WTC11 (cell line): ENCODE data around the gene CYP11A1. TPM values are rescaled to one million over a fixed set of nuclear protein-coding genes. Genes with fewer than 3 reads are reported as not detected.

ENCODE experiments used
- ATAC-seq: fragments of 200-7000 bp; cut with Tn5 transposase; 2 replicates; pipeline ENCODE4 v1.10.0; 2021; ENCODE audit warnings: mild to moderate bottlenecking, moderate library complexity
- CTCF ChIA-PET: fragments of 300-600 bp; sonication (Branson Sonifier 250); formaldehyde crosslinking; loops from one replicate; lab custom pipeline; 2021; ENCODE audit warnings: antibody characterized with exemption; lab: Charles Lee
- POLR2A ChIA-PET: fragments of 350-600 bp; sonication (Branson Sonifier 250); formaldehyde crosslinking; loops from one replicate; lab custom pipeline; 2021; ENCODE audit warnings: antibody characterized with exemption; lab: Charles Lee
- DNase-seq: peaks from one replicate; pipeline ENCODE4 v3.0.0; 2021; ENCODE audit warnings: low spot score
- H3K27ac Mint-ChIP-seq: 2 replicates; pipeline ENCODE4 v1.8.0; 2021; ENCODE audit warnings: mixed read lengths
- H3K27me3 Mint-ChIP-seq: 2 replicates; pipeline ENCODE4 v1.8.0; 2021; ENCODE audit warnings: low read depth, mild to moderate bottlenecking, moderate library complexity, mixed read lengths
- H3K36me3 Mint-ChIP-seq: 2 replicates; pipeline ENCODE4 v1.8.0; 2021; ENCODE audit warnings: mixed read lengths
- H3K4me1 Mint-ChIP-seq: 2 replicates; pipeline ENCODE4 v1.8.0; 2022; ENCODE audit warnings: mixed read lengths
- H3K4me3 Mint-ChIP-seq: 2 replicates; pipeline ENCODE4 v1.8.0; 2021; ENCODE audit warnings: mild to moderate bottlenecking, moderate library complexity, mixed read lengths
- H3K9me3 Mint-ChIP-seq: 2 replicates; pipeline ENCODE4 v1.8.0; 2021; ENCODE audit warnings: mixed read lengths
- ATF1 ChIP-seq: sonication (generic); formaldehyde crosslinking; IDR thresholded peaks from 2 replicates; pipeline ENCODE4 v1.8.1; 2023; ENCODE audit warnings: mild to moderate bottlenecking, moderate library complexity, missing genetic modification reagents
- CBFB ChIP-seq: sonication (generic); formaldehyde crosslinking; IDR thresholded peaks from 2 replicates; pipeline ENCODE4 v1.8.1; 2022; ENCODE audit warnings: mild to moderate bottlenecking, low read depth, missing genetic modification reagents
- ELF4 ChIP-seq: sonication (generic); formaldehyde crosslinking; IDR thresholded peaks from 2 replicates; pipeline ENCODE4 v1.8.1; 2022; ENCODE audit warnings: low read depth, mild to moderate bottlenecking, moderate library complexity, missing genetic modification reagents
- ETV6 ChIP-seq: sonication (generic); formaldehyde crosslinking; IDR thresholded peaks from 2 replicates; pipeline ENCODE4 v1.8.1; 2022; ENCODE audit warnings: mild to moderate bottlenecking, missing genetic modification reagents
- NR2C2 ChIP-seq: sonication (generic); formaldehyde crosslinking; IDR thresholded peaks from 2 replicates; pipeline ENCODE4 v1.8.0; 2022; ENCODE audit warnings: mild to moderate bottlenecking, missing genetic modification reagents
- SMAD4 ChIP-seq: sonication (generic); formaldehyde crosslinking; IDR thresholded peaks from 2 replicates; pipeline ENCODE4 v1.8.0; 2022; ENCODE audit warnings: mild to moderate bottlenecking, missing genetic modification reagents
- SP1 ChIP-seq: sonication (generic); formaldehyde crosslinking; conservative IDR thresholded peaks from 2 replicates; pipeline ENCODE4 v1.8.1; 2022; ENCODE audit warnings: missing genetic modification reagents
- ZNF219 ChIP-seq: sonication (generic); formaldehyde crosslinking; IDR thresholded peaks from 2 replicates; pipeline ENCODE4 v1.8.0; 2023; ENCODE audit warnings: missing genetic modification reagents, mild to moderate bottlenecking, borderline replicate concordance
- total RNA-seq: library from RNA; stranded (reverse); gene quantifications from 3 replicates; pipeline ENCODE4 v1.2.3, GENCODE V29; 2021
- TF ChIP-seq, protein P1 (sequence below): fragments of 200-600 bp; IDR thresholded peaks from 2 replicates; pipeline ENCODE4 v1.8.0; 2022; ENCODE audit warnings: antibody characterized with exemption
- TF ChIP-seq, protein P2 (sequence below): sonication (generic); formaldehyde crosslinking; IDR thresholded peaks from 2 replicates; pipeline ENCODE4 v1.8.1; 2022; ENCODE audit warnings: mild to moderate bottlenecking, moderate library complexity, missing genetic modification reagents
- TF ChIP-seq, protein P3 (sequence below): fragments of 250-450 bp; sonication (Bioruptor Pico); IDR thresholded peaks from 2 replicates; pipeline ENCODE4 v2.1.2; 2022; ENCODE audit warnings: mild to moderate bottlenecking, moderate library complexity
- TF ChIP-seq, protein P4 (sequence below): sonication (generic); formaldehyde crosslinking; conservative IDR thresholded peaks from 2 replicates; pipeline ENCODE4 v1.8.1; 2022; ENCODE audit warnings: mild to moderate bottlenecking, missing genetic modification reagents
- TF ChIP-seq, protein P5 (sequence below): sonication (generic); formaldehyde crosslinking; IDR thresholded peaks from 2 replicates; pipeline ENCODE4 v1.8.1; 2022; ENCODE audit warnings: low read depth, mild to moderate bottlenecking, moderate library complexity, missing genetic modification reagents, borderline replicate concordance
- TF ChIP-seq, protein P6 (sequence below): sonication (generic); formaldehyde crosslinking; IDR thresholded peaks from 2 replicates; pipeline ENCODE4 v1.8.1; 2023; ENCODE audit warnings: mild to moderate bottlenecking, missing genetic modification reagents, moderate library complexity

Gene CYP11A1
- total RNA-seq, 1 experiment from 2014 or later: 3.4 TPM

DNA sequence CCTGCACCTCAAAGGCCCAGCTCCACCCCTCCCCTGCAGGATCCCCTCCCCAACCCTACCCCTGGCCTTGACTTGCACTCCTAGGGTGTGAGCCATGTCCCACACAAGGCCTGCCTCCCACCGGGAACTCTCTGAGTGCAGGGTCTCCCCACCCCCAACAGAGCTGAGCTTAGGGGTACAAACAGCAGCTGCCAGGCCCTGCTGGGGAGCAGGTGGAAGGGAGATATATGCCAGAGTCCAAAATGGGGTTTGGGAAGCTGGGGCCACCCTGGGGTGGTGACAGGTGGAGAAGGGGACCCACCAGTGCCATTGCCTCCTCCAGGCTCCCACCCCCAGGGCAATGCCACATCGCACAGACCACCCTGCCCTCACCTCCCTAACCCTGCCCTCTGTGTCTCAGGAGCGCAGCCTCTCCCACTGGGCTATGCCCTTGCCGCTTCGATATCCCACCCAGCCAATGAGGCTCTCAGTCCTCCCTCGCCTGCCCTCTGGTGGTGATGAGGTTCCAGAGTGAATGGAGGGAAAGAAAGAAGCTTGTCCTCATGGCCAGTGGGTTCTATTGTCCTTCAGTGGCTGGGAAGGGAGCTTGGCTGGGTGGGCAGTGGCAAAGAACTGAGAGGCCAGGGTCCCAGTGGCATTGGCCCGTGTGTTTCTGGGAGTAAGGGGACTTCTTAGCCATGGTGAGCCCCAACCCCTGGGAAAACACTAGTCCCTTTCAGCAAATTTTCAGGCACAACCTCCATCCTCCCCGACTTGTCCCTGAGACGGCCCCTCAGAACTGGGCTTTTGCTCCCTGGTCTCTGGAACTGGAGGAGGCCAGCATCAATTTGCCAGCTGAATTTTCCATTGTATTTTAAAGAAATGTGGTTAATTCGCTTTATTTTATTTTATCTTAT lies 46.8 kb downstream of the CYP11A1 start (continued):
- TF ChIP-seq, protein P1, sequence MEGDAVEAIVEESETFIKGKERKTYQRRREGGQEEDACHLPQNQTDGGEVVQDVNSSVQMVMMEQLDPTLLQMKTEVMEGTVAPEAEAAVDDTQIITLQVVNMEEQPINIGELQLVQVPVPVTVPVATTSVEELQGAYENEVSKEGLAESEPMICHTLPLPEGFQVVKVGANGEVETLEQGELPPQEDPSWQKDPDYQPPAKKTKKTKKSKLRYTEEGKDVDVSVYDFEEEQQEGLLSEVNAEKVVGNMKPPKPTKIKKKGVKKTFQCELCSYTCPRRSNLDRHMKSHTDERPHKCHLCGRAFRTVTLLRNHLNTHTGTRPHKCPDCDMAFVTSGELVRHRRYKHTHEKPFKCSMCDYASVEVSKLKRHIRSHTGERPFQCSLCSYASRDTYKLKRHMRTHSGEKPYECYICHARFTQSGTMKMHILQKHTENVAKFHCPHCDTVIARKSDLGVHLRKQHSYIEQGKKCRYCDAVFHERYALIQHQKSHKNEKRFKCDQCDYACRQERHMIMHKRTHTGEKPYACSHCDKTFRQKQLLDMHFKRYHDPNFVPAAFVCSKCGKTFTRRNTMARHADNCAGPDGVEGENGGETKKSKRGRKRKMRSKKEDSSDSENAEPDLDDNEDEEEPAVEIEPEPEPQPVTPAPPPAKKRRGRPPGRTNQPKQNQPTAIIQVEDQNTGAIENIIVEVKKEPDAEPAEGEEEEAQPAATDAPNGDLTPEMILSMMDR: peak; percentile 49
- TF ChIP-seq, protein P2, sequence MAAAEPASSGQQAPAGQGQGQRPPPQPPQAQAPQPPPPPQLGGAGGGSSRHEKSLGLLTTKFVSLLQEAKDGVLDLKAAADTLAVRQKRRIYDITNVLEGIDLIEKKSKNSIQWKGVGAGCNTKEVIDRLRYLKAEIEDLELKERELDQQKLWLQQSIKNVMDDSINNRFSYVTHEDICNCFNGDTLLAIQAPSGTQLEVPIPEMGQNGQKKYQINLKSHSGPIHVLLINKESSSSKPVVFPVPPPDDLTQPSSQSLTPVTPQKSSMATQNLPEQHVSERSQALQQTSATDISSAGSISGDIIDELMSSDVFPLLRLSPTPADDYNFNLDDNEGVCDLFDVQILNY: no peak
- TF ChIP-seq, protein P3, sequence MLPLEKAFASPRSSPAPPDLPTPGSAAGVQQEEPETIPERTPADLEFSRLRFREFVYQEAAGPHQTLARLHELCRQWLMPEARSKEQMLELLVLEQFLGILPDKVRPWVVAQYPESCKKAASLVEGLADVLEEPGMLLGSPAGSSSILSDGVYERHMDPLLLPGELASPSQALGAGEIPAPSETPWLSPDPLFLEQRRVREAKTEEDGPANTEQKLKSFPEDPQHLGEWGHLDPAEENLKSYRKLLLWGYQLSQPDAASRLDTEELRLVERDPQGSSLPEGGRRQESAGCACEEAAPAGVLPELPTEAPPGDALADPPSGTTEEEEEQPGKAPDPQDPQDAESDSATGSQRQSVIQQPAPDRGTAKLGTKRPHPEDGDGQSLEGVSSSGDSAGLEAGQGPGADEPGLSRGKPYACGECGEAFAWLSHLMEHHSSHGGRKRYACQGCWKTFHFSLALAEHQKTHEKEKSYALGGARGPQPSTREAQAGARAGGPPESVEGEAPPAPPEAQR (CRISPR knock-in tag): no peak
- TF ChIP-seq ATF1: no peak
- TF ChIP-seq, protein P4, sequence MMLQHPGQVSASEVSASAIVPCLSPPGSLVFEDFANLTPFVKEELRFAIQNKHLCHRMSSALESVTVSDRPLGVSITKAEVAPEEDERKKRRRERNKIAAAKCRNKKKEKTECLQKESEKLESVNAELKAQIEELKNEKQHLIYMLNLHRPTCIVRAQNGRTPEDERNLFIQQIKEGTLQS (CRISPR knock-in tag): no peak
- no peak for TF ChIP-seq NR2C2 (CRISPR knock-in tag)
- TF ChIP-seq, protein P5, sequence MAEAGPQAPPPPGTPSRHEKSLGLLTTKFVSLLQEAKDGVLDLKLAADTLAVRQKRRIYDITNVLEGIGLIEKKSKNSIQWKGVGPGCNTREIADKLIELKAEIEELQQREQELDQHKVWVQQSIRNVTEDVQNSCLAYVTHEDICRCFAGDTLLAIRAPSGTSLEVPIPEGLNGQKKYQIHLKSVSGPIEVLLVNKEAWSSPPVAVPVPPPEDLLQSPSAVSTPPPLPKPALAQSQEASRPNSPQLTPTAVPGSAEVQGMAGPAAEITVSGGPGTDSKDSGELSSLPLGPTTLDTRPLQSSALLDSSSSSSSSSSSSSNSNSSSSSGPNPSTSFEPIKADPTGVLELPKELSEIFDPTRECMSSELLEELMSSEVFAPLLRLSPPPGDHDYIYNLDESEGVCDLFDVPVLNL (CRISPR knock-in tag): no peak
- no peak for TF ChIP-seq ELF4 (CRISPR knock-in tag)
- no peak for TF ChIP-seq SMAD4 (CRISPR knock-in tag)
- TF ChIP-seq CBFB: 0 out of 2 replicates have a peak, but pooled peaks have one; percentile 38
- 0 out of 2 replicates have a peak, but pooled peaks have one; percentile 27 for TF ChIP-seq SP1 (CRISPR knock-in tag)
- TF ChIP-seq ZNF219 (CRISPR knock-in tag): no peak
- TF ChIP-seq, all 79 proteins: peak for 4

DNA sequence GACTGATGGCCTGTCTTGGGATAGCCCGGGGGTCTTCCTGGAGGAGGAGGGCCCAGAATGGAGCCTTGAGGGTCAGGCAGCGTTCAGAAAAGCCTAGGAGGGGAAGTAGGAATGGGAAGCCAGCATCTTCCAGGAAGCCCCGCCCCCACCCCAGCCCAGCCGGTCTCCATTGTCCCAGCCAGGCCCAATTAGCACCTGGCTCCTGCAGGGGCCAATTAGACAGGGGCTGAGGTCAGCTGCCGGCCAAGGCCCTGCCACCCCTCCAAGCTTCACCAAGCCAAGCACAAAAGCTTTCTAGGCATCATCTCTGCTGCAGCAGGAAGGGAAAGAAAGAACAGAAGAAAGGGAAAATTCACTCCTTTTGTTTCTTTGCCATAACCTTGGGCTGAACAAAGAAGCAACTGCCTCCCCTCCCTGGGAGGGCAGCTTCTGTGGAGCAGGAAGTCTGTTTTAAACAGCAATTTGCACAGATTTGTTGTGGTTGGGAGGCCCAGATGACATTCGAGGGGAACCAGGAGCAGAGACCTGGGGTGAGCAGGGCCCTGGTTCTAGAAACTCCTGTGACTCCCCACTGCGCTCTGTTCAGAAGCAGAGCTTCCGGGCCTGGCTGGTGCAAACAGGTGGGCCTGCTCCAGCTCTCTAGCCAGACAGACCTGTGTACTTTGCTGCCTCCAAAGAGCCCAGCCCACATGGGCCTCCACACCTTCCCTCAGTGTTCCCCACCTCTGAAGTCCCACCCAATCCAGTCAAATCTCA lies 47.7 kb downstream of the CYP11A1 start:
- Mint-ChIP-seq H3K36me3 (no peaks in the 10 kb centered on the region), H3K27ac (no peak overlapping the region), H3K4me1 (peaks cover 41% of the 10 kb centered on the region), H3K9me3 (no peaks in the 10 kb centered on the region), H3K4me3 (no peak overlapping the region), H3K27me3 (no peaks in the 10 kb centered on the region; the same call in 1 of the 2 replicates)
- POLR2A ChIA-PET: interaction anchor here (0.7 to 1.2 kb wide), 2 partner anchors 86 to 106 kb away, joined by 3 to 4 read pairs; no protein-coding TSS in a partner anchor
- DNase-seq (peak; percentile 71), ATAC-seq (peak; percentile 81)
- CTCF ChIA-PET: interaction anchor here (0.6 to 17.1 kb wide), 28 partner anchors 8 to 394 kb away, joined by 3 to 347 read pairs (median 4); partner anchors contain the start of genes ISLR2, LOXL1 and STRA6
- TF ChIP-seq CBFB: 0 out of 2 replicates have a peak, but pooled peaks have one; percentile 50
- TF ChIP-seq, protein P6, sequence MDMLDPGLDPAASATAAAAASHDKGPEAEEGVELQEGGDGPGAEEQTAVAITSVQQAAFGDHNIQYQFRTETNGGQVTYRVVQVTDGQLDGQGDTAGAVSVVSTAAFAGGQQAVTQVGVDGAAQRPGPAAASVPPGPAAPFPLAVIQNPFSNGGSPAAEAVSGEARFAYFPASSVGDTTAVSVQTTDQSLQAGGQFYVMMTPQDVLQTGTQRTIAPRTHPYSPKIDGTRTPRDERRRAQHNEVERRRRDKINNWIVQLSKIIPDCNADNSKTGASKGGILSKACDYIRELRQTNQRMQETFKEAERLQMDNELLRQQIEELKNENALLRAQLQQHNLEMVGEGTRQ (CRISPR knock-in tag): peak; percentile 53; the same call in 1 of the 2 replicates
- no peak for TF ChIP-seq ATF1
- peak; percentile 55; the same call in 1 of the 2 replicates for TF ChIP-seq ETV6 (CRISPR knock-in tag)
- TF ChIP-seq, all 79 proteins: peak for 3
